Inferior parietal cortex (tissue), 1 donor: ENCODE results near the gene PKMYT1.

Experiments used
- DNase-seq: peaks from one replicate; pipeline ENCODE4 v3.0.0-alpha.2; 2016; ENCODE audit errors: extremely low spot score

PKMYT1 gene

GRCh38 chr16:2996298-2996697, 16.1 kb upstream of the PKMYT1 start:
- no peak for DNase-seq

DNA sequence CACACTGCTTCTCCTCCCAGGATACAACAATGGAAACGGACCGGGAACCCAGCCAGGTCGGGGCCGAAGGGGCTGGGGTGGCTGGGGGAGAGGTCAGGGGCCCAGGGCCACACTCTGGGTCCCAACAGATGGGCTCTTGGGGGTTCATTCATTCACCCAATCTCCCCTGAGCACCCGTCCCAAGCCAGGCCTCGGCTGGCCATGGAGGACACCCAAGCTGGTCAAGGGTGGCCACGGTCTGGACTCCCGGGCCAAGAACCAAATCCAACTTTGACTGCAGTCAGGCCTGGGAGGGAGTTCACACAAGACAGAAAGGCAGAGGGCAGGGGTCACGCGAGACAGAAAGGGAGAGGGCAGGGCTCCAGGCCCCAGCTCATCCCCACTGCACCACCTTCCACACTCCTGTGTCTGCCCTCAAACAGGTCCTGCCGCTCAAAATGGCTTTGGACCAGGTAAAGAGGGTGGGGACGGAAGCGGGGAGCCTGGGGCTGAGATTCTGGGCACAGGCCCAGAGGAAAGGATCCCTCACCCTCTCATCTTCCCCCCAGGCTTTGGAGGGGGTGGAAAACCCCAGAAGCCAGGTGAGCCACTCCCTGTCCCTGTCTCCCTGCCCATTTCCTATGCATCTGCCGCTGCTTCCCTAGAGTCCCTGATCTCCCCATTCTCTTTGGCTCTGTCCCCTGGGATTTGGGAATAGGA, 12.3 kb upstream of the PKMYT1 start:
- DNase-seq: no peak

DNA sequence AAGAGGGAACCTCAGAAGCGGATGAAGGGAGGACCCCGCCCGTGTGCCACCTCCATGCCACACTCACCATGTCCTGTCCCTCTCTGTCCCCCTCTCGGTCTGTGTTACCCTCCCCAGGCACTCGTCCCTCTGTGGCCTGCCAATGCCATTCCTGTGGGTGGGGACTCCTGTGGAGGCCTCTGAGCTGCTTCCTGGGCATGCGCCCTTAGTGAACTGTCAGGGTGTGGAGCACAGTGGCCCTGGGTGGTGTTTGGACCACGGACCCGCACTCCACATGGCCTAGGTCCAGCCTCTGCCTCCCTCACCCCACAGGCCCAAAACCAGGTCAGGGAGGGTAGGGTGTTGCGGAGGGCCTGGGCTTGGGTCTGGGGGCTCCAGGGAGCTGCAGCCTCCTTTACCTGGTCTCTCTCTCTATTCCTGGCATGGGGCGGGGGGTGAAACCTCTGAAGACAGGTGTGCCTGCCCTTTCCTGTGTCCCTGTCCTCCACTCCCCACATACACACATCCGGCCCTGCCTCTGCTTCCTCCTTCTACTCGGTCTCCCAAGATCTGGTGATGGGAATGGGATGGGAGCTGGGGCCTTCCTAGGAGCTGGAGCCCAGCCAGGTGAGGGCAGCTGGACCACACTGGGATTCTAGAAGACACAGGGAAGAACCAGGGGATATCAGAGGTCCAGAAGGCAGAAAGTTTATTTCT, 11.5 kb upstream of the PKMYT1 start:
- DNase-seq: no peak

GRCh38 chr16:2990891-2991290, 10.6 kb upstream of the PKMYT1 start:
- no peak for DNase-seq

DNA sequence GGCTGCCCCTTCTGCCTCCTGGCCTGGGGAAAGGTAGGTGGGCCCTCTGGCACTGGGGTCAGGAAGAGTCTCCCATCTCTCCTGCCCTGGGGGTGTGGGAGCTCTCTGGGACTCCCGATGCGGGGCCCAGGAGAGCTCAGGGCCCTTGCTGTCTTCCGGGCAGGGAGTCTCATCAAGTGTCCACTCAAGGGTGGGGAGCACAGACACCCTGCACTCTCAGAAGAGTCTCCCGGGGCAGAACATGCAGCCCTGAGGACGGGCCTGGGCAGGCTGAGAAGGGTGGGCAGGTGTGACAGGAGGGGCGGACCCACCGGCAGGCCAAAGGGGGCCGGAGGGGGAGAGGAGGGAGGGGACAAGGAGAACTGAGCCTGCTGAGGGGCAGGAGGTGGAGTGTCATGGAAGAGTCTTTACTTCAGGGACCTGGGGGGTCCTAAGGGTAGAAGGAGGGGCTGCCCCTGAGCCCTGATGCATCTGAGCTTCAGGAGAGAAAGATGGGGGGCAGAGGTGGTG, 8.4 kb upstream of the PKMYT1 start:
- DNase-seq: no peak

DNA sequence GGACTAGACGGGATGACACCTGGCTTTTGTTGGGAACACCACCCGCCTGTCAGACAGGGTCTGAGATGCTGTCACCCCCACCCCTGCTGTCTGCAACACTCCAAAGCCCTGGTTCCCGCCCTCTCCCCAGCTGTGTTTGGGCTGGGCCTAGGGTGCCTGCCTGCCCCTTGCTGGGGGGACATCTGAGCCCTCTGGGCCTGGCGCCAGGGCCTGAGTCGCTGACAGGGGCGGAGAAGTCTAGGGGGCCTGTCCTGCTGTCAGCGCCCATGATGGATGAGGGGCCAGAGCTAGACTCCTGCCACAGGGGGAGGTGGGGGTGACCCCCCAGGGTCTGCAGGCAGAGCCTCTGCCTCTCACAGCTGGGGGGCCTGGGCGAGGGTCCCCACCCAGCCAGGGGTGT, 7.6 kb upstream of the PKMYT1 start:
- no peak for DNase-seq

DNA sequence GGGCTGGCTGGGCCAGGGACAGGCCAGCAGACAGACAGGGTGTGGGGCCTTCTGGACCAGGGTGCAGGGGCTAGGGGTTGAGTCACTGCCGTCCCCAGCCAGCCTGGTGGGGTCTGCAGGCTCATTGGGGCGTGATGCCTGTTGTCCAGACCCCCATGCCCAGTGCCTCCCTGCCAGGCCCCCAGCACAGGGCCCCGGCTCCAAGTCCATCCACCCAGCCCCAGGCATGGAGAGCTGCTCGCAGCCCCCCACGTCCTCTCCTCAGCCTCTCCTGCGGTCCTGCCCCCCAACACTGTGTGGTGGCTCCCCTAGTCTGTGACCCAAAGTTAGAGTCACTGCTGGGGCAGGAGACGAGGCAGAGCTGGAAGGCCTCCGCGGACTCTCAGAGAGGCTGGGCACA, 7.0 kb upstream of the PKMYT1 start:
- no peak for DNase-seq

DNA sequence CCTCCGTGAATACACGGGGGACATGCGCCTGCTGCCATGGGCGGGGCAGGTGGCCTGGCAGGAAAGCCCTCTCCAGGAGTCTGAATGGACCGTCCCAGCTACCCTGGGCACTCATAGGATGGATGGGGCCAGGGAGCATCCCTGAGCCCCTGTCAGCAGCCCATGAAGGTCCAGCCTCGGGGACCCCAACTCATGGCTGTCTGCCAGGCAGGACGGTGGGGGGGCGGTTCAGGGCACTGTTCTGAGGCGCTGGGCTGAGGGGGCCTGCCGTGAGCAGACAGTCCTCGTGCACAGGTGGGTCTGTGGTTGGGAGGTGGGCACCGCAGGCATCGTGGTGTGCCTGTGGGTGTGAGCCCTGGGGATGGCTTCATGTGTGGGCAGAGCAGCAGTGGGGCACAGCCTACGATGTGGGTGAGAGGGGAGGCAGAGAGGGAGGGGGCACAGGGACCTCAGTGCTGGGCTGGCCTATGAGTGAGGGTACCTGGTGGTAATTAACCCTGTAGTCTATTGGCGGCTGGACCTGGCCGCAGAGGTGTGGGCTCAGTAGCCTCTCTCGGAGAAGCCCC, 6.5 kb upstream of the PKMYT1 start:
- no peak for DNase-seq

- no peak for DNase-seq
Measured at GRCh38 chr16:2985893-2986355, 5.7 kb upstream of the PKMYT1 start.

DNA sequence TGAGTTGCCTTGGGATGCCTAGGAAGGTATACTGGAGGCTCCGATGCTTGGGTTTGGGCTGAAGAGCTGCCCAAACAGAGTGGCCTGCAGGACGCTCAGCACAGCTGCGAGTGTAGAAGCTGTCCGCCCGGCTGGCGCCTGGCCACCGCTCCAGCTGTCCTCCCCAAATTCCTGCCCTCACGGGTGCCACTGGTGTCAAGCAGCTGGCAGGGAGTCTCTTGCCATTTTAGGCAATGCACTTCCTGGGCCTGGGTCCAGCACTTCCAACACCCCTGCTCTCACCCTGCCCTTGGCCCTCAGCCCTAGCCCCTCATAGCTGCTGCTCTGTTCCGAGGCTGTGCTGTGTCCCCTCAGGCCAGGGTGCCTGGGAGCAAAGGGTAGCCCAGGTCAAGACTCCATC, 5.2 kb upstream of the PKMYT1 start:
- DNase-seq: no peak

DNA sequence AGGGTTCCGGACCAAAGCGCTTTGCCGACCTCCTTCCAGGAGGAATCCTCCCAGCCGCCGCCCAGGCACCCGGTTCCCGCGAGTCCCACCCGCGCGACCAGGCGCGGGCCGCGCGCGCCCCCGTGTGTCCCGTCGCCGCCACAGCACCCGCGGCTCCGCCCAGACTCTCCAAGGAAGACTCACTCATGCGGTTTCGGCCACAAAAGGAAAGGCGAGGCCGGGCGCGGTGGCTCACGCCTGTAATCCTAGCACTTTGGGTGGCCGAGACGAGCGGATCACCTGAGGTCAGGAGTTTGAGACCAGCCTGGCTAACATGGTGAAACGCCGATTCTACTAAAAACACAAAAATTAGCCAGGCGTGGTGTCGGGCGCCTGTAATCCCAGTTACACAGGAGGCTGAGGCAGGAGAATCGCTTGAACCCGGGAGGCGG, 3.5 kb upstream of the PKMYT1 start:
- DNase-seq: peak; percentile 79

DNA sequence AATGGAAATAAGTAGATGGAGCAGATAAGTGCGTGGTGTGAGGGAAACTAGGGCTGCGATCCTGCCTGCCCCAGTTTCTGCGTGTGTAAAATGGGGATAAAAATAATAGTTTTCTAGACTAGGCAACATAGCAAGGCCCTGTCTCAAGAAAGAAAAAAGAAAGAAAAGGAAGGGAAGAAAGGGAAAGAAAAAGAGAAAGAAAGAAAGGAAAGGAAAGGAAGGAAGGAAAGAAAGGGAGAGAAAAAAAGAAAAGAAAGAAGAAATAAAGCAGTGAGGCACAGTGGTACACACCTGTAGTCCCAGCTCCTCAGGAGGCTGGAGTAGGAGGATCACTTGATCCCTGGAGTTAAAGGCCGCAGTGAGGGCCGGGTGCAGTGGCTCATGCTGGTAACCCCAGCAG, 2.2 kb upstream of the PKMYT1 start:
- DNase-seq: no peak

DNA sequence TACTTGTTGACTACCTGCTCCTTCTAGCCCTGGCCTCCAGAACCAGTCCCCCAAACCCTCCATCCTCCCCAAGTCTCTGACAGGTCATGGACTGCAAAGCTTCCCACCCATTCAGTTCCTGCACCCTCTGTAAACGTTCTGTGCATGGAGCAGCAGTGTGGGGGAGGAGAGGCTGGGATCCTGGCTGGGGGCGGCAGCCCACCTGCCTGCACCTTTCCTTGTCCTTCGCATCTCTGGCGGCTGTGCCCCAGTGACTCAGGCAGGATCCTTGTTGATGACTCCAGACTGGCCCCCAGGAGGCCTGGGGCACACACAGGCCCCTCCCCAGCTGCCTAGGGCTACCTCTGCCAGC, 1.6 kb upstream of the PKMYT1 start:
- DNase-seq: no peak

DNA sequence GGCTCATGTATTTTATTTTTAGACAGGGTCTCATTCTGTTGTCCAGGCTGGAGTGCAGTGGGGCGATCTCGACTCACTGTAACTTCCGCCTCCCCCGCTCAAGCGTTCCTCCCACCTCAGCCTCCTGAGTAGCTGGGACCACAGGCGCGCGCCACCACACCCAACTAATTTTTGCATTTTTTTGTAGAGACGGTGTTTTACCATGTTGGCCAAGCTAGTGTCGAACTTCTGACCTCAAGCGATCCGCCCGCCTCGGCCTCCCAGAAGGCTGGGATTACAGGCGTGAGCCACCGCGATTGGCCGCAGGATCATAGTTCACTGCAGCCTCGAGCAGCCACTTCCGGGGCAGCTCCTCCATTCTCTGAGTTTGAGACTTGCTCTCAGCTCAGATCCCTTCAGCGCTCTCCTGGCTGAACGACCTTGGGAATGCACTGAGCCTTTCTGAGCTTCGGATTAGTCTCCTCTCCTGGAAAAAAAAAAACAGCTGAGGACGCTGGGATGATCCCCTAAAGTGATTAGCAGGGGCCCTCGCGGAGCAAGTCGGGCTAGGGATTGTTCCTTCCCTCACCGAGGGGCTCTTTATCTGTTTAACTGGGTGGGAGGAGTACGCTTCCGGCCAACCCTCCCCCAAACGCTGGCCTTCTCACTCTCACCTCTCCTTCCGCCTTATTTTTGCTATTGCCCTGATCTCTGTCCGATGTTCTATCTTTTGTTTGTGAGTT, 1.1 kb upstream of the PKMYT1 start:
- no peak for DNase-seq

GRCh38 chr16:2979669-2980226, 498 bp downstream of the PKMYT1 start:
- DNase-seq: no peak

DNA sequence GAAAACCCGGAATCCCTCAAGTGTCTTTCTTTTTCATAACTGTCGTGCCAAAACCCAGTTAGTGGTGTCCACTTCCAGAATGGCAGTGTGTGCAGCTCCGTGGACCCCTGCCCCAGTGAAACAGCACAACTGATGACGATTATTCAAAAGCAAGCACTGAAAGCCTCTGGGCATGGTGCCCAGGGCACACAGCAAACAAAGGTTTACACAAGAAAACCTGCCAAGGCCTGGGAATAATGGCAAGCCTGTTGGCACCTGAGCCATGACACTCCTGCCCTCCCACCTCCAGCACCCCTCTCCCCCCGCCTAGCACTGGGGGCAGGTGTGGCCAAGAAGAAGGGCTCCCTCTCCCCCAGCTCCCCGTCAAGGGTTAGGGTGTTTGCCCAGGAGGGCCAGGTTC, 2.8 kb downstream of the PKMYT1 start:
- DNase-seq: no peak

GRCh38 chr16:2976673-2977072, 3.6 kb downstream of the PKMYT1 start:
- DNase-seq: no peak

GRCh38 chr16:2976201-2976600, 4.0 kb downstream of the PKMYT1 start:
- DNase-seq: no peak

DNA sequence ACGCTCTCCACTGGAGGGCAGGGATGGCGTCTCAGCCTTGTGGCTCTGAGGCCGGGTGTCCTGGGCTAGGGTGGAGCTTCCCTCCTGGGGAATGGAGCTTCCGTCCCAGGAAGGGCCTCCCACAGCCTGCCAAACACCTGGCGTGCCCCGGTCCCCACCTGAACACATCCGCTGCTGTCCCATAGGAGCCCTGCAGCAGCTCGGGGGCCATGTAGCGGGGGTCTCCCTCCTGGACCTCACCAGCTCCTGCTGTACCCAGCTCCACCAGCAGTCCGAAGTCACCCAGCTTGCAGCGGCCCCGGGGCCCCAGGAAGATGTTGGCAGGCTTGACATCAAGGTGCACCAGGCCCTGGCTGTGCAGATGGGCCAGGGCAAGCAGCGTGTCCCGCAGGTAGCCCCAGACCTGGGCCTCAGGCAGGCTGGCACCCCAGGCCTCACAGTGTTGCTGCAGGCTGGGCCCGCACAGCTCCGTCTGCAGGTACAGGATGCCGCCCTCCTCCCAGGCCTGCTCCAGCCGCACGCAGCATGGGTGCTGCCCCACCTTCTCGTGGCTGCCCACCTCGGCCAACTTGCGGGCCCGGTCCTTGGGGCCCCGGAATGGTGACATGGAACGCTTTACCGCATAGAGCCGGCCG, 5.0 kb downstream of the PKMYT1 start:
- no peak for DNase-seq

GRCh38 chr16:2974319-2975056, 5.8 kb downstream of the PKMYT1 start:
- DNase-seq: no peak
